Choroid plexus epithelial cell (primary cell): Measurements from ENCODE around the gene EXOSC10.
"Not testable (repeated sequence)": the region's sequence is repeated elsewhere in the genome, so short reads cannot be mapped to it uniquely, and the experiment has no call there.

Experiments
- DNase-seq: peaks from one replicate; pipeline ENCODE4 v3.0.0-alpha.2; 2010; ENCODE audit warnings: low read depth
- H3K4me3 ChIP-seq: 2 replicates; pipeline ENCODE4 v1.5.1; 2011; ENCODE audit warnings: low read depth, mild to moderate bottlenecking, control low read depth, low read length, moderate library complexity
- CTCF ChIP-seq: conservative IDR thresholded peaks from 2 replicates; pipeline ENCODE4 v1.5.1; 2011; ENCODE audit warnings: low read depth, mild to moderate bottlenecking, control low read depth, inconsistent platforms, low read length, moderate library complexity

The EXOSC10 gene

DNA sequence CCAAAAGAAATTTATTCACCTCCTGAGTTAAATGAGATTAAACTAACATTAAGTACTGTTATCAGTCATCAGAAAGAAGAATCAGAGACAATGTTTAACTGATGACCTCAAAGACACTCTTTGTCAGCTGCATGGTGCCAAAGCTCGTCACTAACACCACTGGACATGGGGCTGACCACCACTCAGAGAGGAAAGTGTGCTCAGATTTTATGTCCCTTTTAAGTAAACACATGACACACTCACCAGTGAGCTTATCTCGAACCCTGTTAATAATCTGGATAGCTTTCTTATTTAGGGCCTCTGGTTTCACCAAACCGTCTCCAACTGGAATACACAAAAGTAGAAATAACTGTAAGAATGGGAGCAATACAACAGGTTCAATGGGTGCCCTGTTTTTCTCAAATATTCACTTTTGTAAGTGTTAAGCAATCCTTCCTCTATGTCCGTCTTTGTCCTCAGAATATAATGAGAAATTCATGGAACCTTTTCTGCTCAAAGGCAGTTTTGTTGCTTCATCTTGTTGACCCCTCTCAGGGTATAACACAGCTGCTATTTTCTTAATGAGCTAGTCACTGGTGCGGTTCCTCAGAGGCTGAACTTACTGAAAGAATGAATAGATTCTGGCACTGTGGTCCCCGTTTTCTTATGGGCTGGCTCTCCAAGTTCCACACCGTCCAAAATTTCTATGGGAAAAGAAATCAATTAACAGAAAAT is 9.5 kb upstream of the EXOSC10 start:
- TF ChIP-seq CTCF, result no peak
- H3K4me3 ChIP-seq, result no peak overlapping the region
- DNase-seq, result no peak

- H3K4me3 ChIP-seq, result no peak overlapping the region
- no peak for DNase-seq
- no peak for TF ChIP-seq CTCF
These were observed 7.9 kb upstream of the EXOSC10 start for GRCh38 chr1:11107599-11107998.

GRCh38 chr1:11105586-11105985 is 5.9 kb upstream of the EXOSC10 start:
- no peak for TF ChIP-seq CTCF
- no peak overlapping the region for H3K4me3 ChIP-seq
- DNase-seq, result no peak

GRCh38 chr1:11101347-11101746 is 1.7 kb upstream of the EXOSC10 start:
- DNase-seq, result no peak
- no peak overlapping the region for H3K4me3 ChIP-seq
- TF ChIP-seq CTCF, result no peak

GRCh38 chr1:11100806-11101205 is 1.1 kb upstream of the EXOSC10 start:
- DNase-seq, H3K4me3 ChIP-seq: not testable (repeated sequence)

DNA sequence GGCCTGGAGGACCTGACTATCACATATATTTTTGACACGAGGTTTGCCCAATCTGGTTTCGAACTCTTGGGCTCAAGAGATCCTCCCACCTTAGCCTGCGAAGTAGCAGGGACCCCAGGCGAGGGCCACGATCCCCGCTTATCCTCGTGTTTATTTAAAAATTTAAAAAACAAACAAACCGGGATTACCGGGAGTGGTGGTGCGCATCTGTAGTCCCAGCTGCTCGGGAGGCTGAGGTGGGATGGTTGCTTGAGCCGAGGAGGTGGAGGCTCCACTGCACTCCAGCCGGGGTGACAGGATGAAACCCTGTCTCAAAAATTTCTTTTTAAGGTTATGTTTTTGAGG is 452 bp upstream of the EXOSC10 start:
- TF ChIP-seq CTCF, result no peak
- peak overlapping the region; percentile 69 for H3K4me3 ChIP-seq
- no peak for DNase-seq

GRCh38 chr1:11098931-11099309 is 749 bp downstream of the EXOSC10 start:
- peak overlapping the region; percentile 69 for H3K4me3 ChIP-seq
- no peak for TF ChIP-seq CTCF
- DNase-seq, result no peak

DNA sequence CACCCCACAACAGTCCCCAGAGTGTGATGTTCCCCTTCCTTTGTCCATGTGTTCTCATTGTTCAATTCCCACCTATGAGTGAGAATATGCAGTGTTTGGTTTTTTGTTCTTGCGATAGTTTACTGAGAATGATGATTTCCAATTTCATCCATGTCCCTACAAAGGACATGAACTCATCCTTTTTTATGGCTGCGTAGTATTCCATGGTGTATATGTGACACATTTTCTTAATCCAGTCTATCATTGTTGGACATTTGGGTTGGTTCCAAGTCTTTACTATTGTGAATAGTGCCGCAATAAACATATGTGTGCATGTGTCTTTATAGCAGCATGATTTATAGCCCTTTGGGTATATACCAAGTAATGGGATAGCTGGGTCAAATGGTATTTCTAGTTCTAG is 15.9 kb downstream of the EXOSC10 start:
- DNase-seq, H3K4me3 ChIP-seq: not testable (repeated sequence)
